Right ventricle myocardium superior (tissue), 1 donor: ENCODE results near the gene SPTA1. TPM values are rescaled to one million over a fixed set of nuclear protein-coding genes. Genes with fewer than 3 reads are reported as not detected.
"Not testable (repeated sequence)": the region's sequence is repeated elsewhere in the genome, so short reads cannot be mapped to it uniquely, and the experiment has no call there.

ENCODE experiments used
- ATAC-seq: fragments of 200-7000 bp; cut with Tn5 transposase; one replicate; pipeline ENCODE4 v1.9.1; 2020; ENCODE audit warnings: mild to moderate bottlenecking; ENCODE audit not compliant: poor library complexity
- DNase-seq: peaks from one replicate; pipeline ENCODE4 v3.0.0-alpha.2; 2020
- intact Hi-C: fragments of 100-400 bp; cut with DNase I; formaldehyde crosslinking; loops from one replicate; pipeline ENCODE4 v1.11.2; 2022
- long read RNA-seq: library from polyadenylated mRNA; unstranded; transcript quantifications from one replicate; pipeline ENCODE4 v2.0.0, GENCODE V29; 2021
- total RNA-seq: library from RNA; stranded (reverse); fragmentation: NEBNext Ultra II Directional; extraction: Animal tissue kit (Norgen Biotek cat#: 25700); gene quantifications from one replicate; pipeline ENCODE4 v1.2.1, GENCODE V29; 2021
- donor health status: DM: no; HTN: yes; CAD: no; lungs with severe emphysema.

The SPTA1 gene
- not detected for total RNA-seq
- long read RNA-seq, result 0 reads

GRCh38 chr1:158686111-158687009 lies at the start of gene SPTA1:
SPTA1 (minus strand) TSS chr1:158686715; CDS start chr1:158686517, 198 bp downstream.
- ATAC-seq (no peak), DNase-seq (no peak)
- intact Hi-C loops, result no loop called here

GRCh38 chr1:158735848-158736247 lies 49.3 kb upstream of the SPTA1 start:
- ATAC-seq (no peak), DNase-seq (no peak)
- intact Hi-C loops, result no loop called here

- no peak for DNase-seq
- no peak for ATAC-seq
- intact Hi-C loops, result no loop called here
These were observed 46.0 kb upstream of the SPTA1 start for GRCh38 chr1:158732524-158732923.

GRCh38 chr1:158731707-158732106 lies 45.2 kb upstream of the SPTA1 start:
- ATAC-seq, result no peak
- intact Hi-C loops, result no loop called here
- DNase-seq, result no peak

- ATAC-seq (no peak), DNase-seq (no peak)
- intact Hi-C loops, result no loop called here
These were observed 43.9 kb upstream of the SPTA1 start for GRCh38 chr1:158730453-158730852.

GRCh38 chr1:158728510-158729225 lies 42.2 kb upstream of the SPTA1 start:
- DNase-seq (no peak), ATAC-seq (no peak)
- intact Hi-C loops, result no loop called here

GRCh38 chr1:158724442-158724841 lies 37.9 kb upstream of the SPTA1 start:
- intact Hi-C loops, result no loop called here
- ATAC-seq (no peak), DNase-seq (no peak)

- intact Hi-C loops, result no loop called here
- DNase-seq (no peak), ATAC-seq (no peak)
These were observed 34.1 kb upstream of the SPTA1 start, which contains the start of gene OR6K3 for GRCh38 chr1:158720620-158721019. OR6K3 (minus strand) TSS chr1:158720720; CDS start chr1:158718115, 2,605 bp downstream.

GRCh38 chr1:158719664-158720063 lies 33.1 kb upstream of the SPTA1 start:
- ATAC-seq (no peak), DNase-seq (no peak)
- intact Hi-C loops, result no loop called here

GRCh38 chr1:158717344-158717743 lies 30.8 kb upstream of the SPTA1 start:
- no peak for ATAC-seq
- intact Hi-C loops, result no loop called here
- DNase-seq, result no peak

GRCh38 chr1:158716335-158716734 lies 29.8 kb upstream of the SPTA1 start:
- no peak for ATAC-seq

GRCh38 chr1:158714754-158715153 lies 28.2 kb upstream of the SPTA1 start:
- intact Hi-C loops, result no loop called here
- ATAC-seq (no peak), DNase-seq (no peak)

More at GRCh38 chr1:158716335-158716734, 29.8 kb upstream of the SPTA1 start:
- no peak for DNase-seq
- intact Hi-C loops, result no loop called here

GRCh38 chr1:158711098-158711497 lies 24.6 kb upstream of the SPTA1 start:
- ATAC-seq (no peak), DNase-seq (no peak)
- intact Hi-C loops, result no loop called here

- no peak for ATAC-seq
- DNase-seq, result no peak
- intact Hi-C loops, result no loop called here
These were observed 19.6 kb upstream of the SPTA1 start for GRCh38 chr1:158706096-158706495.

GRCh38 chr1:158700552-158700951 lies 14.0 kb upstream of the SPTA1 start, which contains the start of gene OR6K2:
OR6K2 (minus strand) TSS chr1:158700652; CDS start chr1:158700652, 0 bp downstream.
- ATAC-seq (no peak), DNase-seq (no peak)
- intact Hi-C loops, result no loop called here

- intact Hi-C loops, result no loop called here
- DNase-seq (no peak), ATAC-seq (no peak)
These were observed 8.1 kb upstream of the SPTA1 start for GRCh38 chr1:158694596-158694995.

GRCh38 chr1:158692356-158692755 lies 5.8 kb upstream of the SPTA1 start:
- ATAC-seq (no peak), DNase-seq (no peak)
- intact Hi-C loops, result no loop called here

- DNase-seq, result no peak
- ATAC-seq, result no peak
- intact Hi-C loops, result no loop called here
These were observed 5.4 kb upstream of the SPTA1 start for GRCh38 chr1:158691907-158692306.

- intact Hi-C loops, ATAC-seq, DNase-seq: not testable (repeated sequence)
These were observed 4.6 kb upstream of the SPTA1 start for GRCh38 chr1:158691149-158691548.

GRCh38 chr1:158689875-158690274 lies 3.4 kb upstream of the SPTA1 start:
- no peak for DNase-seq
- no peak for ATAC-seq
- intact Hi-C loops, result no loop called here
